ENCODE data around the gene PPDPF.
"Not testable (repeated sequence)": the region's sequence is repeated elsewhere in the genome, so short reads cannot be mapped to it uniquely, and the experiment has no call there.

Gene PPDPF

GRCh38 chr20:63520504-63520933 lies at the start of gene PPDPF:
TSS of gene PPDPF (plus strand) at chr20:63520765. CDS start at chr20:63521309, 544 bp downstream.
- peak; percentile 86 for DNase-seq

- no peak for DNase-seq
These were observed 49.4 kb upstream of the PPDPF start for GRCh38 chr20:63471002-63471716.

- DNase-seq: no peak
These were observed 48.9 kb upstream of the PPDPF start for GRCh38 chr20:63471717-63471980.

- no peak for DNase-seq
These were observed 48.4 kb upstream of the PPDPF start, which contains the start of gene KCNQ2 for GRCh38 chr20:63471981-63472831. TSS of gene KCNQ2 (minus strand) at chr20:63472655. CDS start at chr20:63472463, 192 bp downstream.

- DNase-seq: no peak
These were observed 47.6 kb upstream of the PPDPF start for GRCh38 chr20:63472862-63473390.

GRCh38 chr20:63473555-63474449 lies 46.8 kb upstream of the PPDPF start:
- no peak for DNase-seq

- DNase-seq: no peak
These were observed 45.4 kb upstream of the PPDPF start for GRCh38 chr20:63475209-63475608.

GRCh38 chr20:63477061-63477616 lies 43.4 kb upstream of the PPDPF start:
- DNase-seq: no peak

- no peak for DNase-seq
These were observed 42.6 kb upstream of the PPDPF start for GRCh38 chr20:63477944-63478343.

- DNase-seq: no peak
These were observed 41.9 kb upstream of the PPDPF start for GRCh38 chr20:63478346-63479302.

GRCh38 chr20:63479695-63480419 lies 40.7 kb upstream of the PPDPF start:
- DNase-seq: not testable (repeated sequence)

GRCh38 chr20:63481503-63481902 lies 39.1 kb upstream of the PPDPF start:
- DNase-seq: no peak

- DNase-seq: no peak
These were observed 38.5 kb upstream of the PPDPF start for GRCh38 chr20:63482021-63482587.

- no peak for DNase-seq
These were observed 36.7 kb upstream of the PPDPF start for GRCh38 chr20:63483834-63484233.

GRCh38 chr20:63484236-63484635 lies 36.3 kb upstream of the PPDPF start:
- no peak for DNase-seq

GRCh38 chr20:63484651-63485403 lies 35.7 kb upstream of the PPDPF start:
- DNase-seq: no peak

GRCh38 chr20:63486300-63486855 lies 34.2 kb upstream of the PPDPF start:
- no peak for DNase-seq

- DNase-seq: no peak
These were observed 33.3 kb upstream of the PPDPF start for GRCh38 chr20:63487116-63487764.

GRCh38 chr20:63487781-63488241 lies 32.8 kb upstream of the PPDPF start:
- DNase-seq: no peak

All from NCI-H345 (cell line).